Head of caudate nucleus (tissue), 42 donors: Measurements from ENCODE around the gene ZBTB16.

ENCODE experiments used
- DNase-seq, 42 donors: peaks; one replicate each; pipeline versions ENCODE4 v3.0.0 to v3.0.0-alpha.2; 2020 to 2021; ENCODE audit warnings: mixed read lengths in 7 of 42
- intact Hi-C: fragments of 100-400 bp; cut with DNase I; formaldehyde crosslinking; loops from one replicate; pipeline ENCODE4 v1.15.0; 2022

ZBTB16 gene

DNA sequence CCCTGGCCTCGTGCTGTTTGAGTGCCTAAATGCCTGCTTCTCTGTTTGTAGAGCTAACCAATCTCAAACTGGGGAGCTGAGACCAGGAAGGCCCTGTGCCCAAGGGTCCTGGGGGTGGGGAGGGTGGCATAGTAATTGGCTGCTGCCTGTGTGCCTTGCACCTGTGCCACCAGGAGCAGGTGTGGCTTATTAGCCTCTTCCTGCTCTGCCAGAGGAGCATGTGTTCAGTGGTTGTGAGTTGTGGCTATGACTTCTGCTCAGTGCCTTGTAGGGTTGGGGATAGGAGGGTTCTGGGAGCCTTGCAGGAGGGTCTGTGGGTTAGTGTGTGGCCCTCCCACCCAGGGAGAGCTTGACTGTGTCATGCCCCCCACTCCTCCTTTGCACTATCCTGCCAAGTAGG is 109.2 kb downstream of the ZBTB16 start:
- DNase-seq: no peak
- intact Hi-C loops: loop anchor here (10.0 kb wide), 1 partner anchor 294 kb away; the partner anchor contains the start of gene USP28

DNA sequence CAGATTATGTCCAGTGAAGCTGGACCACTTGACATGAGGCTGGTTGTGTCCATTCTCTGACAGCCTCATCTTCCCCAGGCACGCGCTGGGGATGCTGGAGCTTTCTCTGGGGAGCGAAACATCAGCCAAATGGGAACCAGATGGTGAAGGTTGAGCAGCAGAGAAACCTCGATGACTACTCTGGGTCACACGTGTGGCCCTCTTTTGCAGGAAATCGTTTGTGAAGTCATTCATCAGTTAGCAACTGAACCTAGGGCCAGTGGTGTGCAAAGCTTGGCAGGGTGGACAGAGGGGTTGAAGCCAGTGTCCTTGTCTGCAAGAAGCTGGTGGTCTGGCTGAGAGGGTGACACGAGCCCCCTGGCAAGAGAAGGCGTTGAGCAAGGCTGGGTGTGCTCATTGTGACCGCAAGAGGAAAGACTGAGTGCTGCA is 109.8 kb downstream of the ZBTB16 start:
- no peak for DNase-seq
- intact Hi-C loops: loop anchor here (10.0 kb wide), 1 partner anchor 295 kb away; the partner anchor contains the start of gene USP28

DNA sequence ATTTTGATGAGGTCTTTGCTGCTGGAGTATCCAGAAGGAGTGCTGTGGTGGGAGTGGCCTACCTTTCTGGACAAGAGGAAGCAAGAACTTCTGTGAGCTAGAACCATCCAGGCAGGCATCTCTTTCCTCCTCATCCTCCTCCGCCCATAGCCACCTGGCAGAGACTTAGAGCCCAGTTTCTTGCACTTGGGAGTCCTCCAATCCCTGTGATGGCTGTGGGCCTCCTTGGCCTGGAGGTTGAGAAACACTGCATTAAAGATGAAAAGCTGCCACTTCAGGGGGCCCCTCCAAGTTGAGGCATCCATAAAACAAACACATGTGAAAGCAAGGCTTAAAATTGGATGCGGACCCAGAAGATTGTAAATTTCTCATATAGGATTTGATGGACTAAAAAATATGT is 110.3 kb downstream of the ZBTB16 start:
- no peak for DNase-seq
- intact Hi-C loops: loop anchor here (10.0 kb wide), 1 partner anchor 295 kb away; the partner anchor contains the start of gene USP28

DNA sequence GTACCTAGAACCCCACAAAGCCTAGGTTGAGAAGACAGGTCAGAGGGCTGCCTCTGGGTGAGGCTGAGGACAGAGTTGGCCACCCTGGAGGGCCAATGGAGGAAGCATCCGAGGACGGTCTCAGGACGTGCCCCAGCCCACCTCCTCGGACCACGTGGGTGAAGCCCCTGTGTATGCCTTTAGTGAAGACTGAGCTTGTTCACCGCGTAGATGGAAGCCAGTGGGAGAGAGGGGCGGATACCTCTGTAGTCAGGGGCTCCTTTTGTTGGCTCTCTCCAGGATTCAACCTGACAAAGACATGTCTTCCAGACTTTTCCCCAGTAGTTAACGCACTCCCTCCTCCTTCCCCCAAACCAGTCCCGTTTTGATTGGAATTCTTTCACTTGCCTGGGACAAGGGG is 110.7 kb downstream of the ZBTB16 start:
- intact Hi-C loops: no loop called here
- no peak for DNase-seq

DNA sequence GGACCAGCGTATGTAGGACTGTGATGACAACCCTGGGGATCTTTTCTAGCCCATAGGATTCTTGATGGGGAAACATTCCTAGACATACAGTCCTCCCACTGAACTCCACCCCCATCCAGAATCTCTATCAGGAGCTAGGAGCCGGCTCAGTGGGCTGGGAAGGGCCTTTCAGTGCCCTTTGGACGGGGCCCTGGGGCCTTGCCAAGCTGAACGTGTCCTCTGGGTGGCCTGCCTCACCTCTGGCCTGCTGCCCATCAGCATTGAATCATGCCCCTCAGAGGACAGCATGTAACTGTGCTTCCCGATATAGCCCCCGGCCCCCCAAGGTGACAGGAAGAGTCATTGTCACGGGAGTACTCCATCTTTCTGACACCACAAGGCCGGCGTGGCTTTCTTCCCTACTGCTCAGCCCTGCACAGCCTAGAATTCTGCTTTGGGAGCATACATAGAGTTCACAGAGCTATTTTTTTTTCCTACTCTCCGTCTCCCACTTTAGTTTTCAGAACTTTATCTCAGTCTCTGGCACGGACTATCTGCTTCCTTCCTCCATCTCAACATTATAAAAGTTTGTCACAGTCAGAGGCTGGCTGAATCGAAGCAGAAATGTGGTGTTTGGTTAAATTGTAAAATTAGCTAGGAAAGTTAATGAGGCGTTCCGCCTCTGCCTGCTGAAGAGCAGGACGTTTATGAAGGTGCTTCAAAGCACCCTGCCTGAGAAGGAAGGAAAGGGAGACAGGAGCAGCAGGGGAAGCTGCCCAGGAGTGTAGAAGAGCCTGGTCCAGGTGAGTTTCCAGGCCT is 111.9 kb downstream of the ZBTB16 start:
- intact Hi-C loops: no loop called here
- peak in 1 of 42 donors; percentile 56 for DNase-seq

DNA sequence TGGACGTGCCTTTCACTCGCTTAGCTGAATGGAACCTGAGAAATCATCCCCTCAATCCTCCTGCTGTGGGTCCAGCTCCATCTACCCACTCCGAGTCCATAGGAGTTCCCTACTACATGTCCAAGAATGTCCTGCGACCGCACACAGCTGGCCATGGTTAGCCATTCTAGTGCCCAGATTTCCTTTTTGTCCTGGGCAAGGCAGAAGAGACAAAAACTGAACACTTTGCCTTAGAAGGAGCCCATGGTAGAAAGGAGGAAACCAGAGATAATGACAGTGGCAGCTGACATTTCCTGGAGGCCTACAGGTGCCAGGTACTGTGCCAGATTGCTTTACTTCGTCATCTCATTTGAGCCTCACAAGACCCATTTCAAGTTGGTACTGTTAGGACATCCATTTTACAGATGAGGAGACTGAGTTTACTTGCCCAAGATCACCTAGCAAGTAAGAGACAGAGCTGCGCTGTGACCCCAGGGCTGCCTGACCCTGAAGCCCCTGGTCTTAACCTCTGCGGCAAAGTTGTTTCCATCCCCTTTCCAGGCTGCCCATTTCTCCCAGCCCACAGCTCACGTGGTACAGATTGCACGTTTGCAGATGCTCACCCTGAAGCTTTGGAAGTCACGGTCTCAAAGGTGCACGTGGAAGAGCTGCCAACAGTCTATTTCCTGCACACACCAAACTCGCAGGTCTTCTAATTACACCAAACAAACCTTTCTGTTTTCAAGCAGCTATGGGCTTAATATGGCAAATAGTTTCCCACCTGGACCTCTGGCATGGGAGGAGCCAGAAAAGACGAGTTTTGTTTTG is 112.7 kb downstream of the ZBTB16 start:
- DNase-seq: no peak
- intact Hi-C loops: no loop called here

DNA sequence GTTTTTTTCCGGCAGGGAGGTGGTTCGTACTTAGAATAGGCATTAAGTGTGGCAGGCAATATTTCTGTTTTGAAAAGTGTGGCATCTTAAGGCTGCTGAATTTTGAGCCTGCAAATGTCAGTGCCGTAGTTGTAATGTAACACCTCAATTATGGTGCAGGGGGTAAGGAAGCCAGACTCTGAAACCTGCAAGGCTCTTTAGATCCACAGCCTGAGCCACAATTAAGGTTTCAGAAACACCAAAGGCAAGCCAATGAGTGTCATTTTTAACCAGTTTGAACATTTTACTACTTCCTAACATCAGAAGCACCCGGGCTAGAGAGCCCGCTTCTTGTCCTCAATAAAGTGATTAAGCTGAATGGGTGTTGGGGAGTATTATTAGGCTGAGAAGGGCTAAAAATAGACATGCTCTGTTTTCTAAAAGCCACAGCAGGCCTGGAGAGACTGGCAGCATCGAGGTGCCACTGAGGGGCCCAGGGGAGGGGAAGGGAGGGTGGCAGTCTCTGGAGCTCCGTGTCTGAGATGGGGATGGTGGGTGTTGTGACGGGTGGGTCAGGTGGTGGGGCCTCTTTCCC is 113.4 kb downstream of the ZBTB16 start:
- intact Hi-C loops: no loop called here
- DNase-seq: no peak

DNA sequence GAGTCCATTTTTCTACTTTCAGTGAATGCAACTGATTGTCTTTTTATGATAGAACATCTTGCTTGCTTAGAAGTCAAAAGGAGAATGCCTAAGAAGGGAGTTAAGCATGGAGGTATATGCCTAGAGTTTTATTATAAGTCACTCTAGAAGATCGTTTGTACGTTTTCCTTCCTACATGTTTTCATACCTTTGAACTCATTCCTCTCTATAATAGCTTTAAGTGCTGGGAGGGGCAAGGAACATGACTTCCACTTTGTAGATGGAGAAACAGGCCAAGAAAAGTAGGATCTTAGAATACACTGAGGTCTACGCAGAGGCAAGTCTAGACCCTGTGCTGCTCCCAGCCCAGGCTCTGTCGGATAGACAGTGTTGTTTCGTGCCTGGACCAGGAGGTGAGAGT is 114.3 kb downstream of the ZBTB16 start:
- intact Hi-C loops: no loop called here
- no peak for DNase-seq

DNA sequence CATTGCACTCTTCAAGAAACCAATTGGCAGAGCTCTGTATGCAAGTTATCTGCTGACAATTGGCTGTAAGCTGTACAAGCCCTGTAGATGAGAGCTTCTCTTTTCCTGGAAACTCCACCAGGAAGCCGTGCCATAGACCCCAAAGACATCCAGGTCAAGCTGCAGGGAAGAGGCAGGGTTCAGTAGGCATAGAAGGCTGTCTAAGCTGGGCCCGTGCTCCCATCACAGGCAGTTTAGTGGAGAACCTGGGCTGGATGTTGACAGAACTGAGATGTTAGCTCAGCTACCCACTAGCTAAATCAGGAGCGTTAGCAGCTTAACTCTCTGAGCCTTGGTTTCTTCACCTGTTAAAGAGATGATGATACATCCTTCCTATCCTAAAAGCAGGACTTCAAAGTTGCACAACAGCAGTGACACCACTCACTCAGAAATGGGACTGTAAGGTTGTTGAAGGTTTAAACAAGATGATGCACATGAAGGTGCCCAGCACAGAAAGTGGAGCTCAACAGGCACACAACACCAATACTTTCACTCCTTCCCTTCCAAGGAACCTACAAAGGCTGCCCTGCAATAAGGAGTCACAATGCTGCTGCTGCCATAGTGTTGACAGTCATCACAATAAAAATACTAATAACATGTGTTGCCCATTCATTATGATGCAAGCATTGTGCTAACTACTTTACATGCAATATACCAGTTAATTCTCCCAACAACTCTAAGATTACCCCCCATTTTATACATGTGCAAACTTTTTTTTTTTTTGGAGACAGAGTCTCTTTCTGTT is 115.4 kb downstream of the ZBTB16 start:
- no peak for DNase-seq
- intact Hi-C loops: no loop called here

DNA sequence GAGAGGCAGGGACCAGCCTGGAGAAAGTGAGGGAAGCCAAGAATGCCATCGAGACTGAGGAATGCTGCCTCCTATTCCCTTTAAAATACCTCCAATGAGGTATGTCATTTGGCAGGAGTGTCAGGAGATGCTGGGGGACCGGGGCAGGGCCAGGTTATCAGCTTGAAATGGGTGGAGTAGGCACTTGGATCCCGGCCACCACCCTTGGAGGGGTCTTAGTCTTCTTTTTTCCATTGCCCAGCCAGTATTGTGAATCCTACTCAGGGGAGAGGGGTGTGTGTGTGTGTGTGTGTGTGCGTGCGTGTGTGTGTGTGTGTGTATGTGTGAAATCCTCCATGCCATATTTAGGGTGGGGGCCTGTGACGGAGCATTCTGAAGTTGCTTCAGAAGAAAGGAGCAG is 116.2 kb downstream of the ZBTB16 start:
- DNase-seq: no peak

DNA sequence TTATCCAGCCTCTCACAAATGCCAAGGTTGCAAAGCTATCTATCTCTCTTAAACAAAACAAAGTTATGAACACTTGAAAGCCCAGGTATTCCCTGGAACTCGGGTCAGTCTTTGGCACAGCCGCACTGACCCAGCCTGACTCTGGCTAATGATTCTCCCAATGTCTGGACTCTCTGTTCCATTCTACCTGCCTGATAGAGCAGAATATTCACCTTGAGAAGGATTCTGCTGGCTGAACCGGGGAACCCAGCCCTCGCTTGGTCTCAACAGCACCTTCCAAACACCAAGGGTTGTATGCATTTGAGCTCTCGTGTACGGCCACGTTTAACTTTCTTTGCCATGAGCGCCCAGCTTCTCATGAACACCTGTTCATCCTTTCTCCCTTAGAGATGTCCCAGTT is 116.8 kb downstream of the ZBTB16 start:
- DNase-seq: no peak
- intact Hi-C loops: no loop called here

More for the DNA sequence above, 116.2 kb downstream of the ZBTB16 start:
- intact Hi-C loops: no loop called here

DNA sequence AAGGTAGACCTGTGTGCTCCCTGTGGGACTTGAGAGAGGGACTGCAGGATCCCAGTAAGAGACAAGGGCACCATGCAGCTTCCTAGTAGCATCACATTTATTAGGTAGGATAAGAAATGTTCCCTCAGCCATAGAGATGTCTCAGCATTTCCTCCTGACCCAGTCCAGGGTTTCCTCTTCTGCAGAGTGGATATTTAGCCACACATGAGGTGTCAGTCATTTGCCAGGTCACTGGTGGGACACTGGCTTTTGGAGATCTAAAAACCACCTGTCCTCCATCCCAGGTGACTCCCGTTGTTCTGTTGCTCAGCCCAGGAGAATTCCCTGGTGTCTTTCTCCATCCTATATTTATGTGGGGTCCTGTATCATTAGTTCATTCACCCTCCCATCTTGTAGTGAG is 119.1 kb downstream of the ZBTB16 start:
- no peak for DNase-seq
- intact Hi-C loops: no loop called here

DNA sequence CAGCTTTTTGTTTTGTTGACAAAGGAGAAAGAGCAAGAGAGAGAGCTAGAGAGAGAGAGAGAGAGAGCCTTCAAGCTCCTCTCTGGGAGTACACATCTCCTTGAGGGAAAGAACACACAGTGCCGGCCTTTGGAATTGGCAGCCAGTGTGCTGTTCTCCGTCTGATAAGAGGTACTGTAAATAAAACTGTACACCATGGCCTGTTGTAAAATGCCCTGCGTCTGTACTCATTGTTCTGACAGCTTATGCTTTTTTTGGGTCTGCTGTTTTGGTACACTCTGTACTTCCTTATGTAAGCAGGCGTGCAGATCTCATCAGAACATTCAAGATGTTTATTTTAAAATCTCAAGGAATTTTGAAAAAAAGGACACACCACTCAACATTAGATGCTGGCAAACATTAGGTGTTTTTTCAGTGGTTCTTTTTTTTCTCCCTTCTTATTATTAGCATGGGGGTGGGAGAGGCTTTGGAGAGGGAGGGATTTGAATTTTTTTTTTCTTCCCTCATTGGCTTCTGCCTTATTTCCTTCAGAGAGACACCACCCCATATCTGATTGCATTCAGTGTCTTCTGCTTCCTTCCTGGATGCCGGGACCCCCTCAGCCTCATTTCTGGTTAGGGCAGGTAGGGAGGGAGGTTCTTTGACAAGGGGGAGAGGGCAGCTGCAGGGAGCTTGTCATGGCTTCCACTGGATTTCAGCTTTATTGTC is 119.9 kb downstream of the ZBTB16 start:
- DNase-seq: peak in 7 of 42 donors; percentile 22 to 69 (median 46)
- intact Hi-C loops: no loop called here

DNA sequence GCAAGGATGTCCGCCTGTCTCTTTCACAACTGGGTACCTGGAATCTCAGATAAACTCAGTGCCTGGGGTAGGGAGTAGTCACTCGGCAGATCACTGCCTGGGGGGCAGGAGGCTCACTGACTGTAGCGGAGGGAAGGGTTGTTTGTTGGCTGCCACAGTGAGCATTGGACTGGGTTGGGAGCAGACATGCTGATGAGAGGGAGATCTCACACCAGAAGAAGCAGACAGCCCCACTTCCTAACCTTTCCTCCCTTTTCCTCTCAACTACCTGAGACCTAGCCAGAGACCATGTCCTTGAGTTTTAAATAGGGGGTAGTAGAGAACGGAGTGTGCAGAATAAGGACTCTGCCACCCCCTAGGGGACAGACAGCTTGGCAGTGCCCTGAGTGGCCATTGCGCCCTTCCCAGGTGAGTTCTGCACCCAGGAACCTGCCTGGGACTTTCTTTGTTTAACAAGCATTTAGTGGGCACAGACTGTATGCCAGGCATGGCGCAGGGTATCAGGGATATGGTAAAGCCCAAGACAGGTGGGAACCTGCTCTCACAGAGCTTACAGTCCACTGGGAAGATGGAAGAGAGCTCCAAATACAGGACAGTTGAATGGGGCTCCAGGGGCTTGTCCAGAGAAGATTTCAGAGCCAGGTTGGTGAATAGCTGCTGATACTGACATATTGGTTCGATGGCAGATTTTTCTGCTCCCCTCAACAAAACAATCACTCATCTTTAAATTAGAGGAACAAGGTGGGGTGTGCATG is 121.0 kb downstream of the ZBTB16 start:
- peak in 26 of 42 donors; percentile 40 to 78 (median 60) for DNase-seq

DNA sequence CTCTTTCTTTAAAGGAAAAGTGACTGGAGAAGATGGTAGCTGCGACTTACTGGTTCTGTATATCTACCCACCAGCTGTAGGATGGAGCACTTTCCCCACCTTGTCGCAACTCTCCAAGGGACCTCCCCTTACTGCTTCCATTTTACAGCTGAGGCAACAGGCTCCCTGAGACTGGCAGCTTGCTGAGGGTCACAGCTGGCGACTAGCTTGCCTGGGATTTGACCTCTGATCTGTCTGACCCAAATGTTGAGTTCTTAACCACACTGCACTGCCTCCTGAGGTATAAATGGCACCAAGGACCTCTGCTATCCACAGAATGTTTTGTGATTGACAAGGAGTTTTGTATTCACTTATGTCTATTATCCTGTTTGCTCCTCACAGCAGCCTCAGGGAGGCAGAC is 121.7 kb downstream of the ZBTB16 start:
- intact Hi-C loops: no loop called here
- DNase-seq: no peak

More for the DNA sequence above, 121.0 kb downstream of the ZBTB16 start:
- intact Hi-C loops: no loop called here

DNA sequence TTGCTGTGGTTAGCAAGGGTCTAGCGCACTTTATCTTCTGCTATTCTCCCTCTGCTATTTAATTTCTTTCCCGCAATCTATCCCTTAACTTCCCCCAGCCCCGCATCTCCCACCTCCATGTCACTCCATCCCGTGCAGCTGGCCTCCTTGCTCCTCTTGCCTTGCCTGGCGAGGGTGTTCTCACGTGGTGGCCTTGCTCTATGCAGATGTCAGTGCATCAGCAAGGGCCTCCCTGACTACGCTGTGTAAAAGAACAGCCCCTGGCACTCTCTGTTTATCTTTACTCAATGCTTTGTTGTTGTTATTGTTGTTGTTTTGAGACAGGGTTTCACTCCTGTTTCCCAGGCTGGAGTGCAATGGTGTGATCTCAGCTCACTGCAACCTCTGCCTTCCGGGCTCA is 122.2 kb downstream of the ZBTB16 start:
- intact Hi-C loops: no loop called here
- DNase-seq: no peak

DNA sequence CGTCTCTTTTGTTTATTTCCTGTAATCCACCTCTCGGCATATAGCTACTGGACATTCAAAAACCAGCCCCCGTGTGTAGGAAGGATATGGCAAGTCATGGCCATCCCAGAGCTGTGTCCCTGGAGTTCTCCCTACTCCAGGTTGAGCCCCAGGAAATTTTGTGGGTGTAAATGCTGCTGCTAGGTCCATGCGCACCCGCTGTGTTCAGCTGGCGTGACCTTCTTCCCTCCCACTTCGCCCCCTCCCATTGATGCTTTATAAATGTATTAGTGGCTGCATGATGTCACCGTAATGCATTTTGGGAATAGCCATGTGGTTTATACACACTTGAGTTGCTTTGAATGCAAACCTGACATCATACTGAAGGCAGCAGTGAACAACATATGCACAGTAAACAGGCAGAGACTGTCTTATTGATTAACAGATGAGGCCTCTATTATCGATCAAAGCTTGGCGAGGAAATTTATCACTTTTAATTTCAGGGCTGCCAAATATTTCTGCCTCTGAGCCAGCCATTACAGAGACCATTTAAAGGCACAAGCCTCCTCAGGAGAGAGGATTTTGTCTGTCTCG is 123.0 kb downstream of the ZBTB16 start:
- DNase-seq: no peak
- intact Hi-C loops: no loop called here
